Measurements from ENCODE around the gene C1orf21.

Gene C1orf21

DNA sequence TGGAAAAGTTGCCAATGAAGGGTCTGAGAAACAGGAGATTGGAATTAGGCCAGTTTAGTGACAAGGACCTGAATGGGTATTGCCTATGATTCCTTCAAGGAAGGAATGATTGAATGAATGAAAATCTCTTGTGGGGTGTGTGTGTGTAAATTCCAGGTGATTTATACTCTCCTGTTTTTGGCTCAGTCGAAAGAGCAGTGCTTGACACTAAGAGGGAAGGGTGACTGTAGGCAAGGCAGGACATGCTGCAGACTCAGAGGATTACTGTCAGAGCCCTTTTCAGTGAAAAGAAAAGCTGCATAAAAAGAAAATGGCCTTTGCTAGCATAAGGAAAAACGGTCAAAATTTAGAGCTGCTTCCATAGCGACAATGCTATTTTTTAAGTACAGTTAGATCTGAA, 30.1 kb downstream of the C1orf21 start:
- no peak for DNase-seq

GRCh38 chr1:184417916-184418315, 31.1 kb downstream of the C1orf21 start:
- DNase-seq = no peak

- DNase-seq = no peak
Observed at GRCh38 chr1:184418652-184419349, 32.0 kb downstream of the C1orf21 start.

- DNase-seq = no peak
Observed at GRCh38 chr1:184419350-184420161, 32.7 kb downstream of the C1orf21 start.

GRCh38 chr1:184422490-184423233, 35.8 kb downstream of the C1orf21 start:
- no peak for DNase-seq

DNA sequence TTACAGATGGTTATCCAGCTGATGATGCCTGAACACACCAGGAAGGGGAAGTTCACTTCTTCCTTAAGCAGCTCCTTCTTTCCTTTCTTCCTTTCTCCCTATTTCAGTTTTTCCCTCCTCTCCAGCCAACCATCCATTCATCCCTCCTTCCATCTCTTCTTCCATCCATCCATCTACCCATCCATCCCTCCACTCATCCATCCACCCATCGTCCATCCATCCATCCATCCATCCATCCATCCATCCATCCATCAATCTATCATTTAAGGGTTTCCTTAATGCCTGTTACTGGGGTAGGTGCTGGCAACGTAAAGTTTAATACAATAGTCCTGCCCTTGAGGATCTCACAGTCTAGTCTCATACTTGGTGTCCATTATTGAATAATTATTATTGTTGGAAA, 36.8 kb downstream of the C1orf21 start:
- no peak for DNase-seq

DNA sequence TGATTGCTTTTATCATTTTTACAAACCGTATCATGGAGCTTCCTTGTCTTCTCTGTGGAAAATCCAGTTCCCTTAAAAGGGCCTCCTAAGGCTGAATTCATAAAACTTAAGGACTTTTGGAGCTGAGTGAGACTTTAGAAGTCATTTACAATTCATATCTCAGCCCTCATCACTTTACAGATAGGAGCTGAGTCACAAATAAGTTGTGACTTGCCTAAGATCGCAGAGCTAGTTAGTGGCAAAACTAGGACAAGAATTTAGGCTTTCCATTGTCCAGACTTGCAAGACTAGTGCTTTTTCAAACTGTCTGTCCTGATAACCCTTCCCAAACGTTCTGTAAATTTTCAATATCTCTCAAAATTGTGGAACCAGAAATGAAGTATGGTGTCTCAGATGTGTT, 37.3 kb downstream of the C1orf21 start:
- no peak for DNase-seq

- no peak for DNase-seq
Observed at GRCh38 chr1:184424945-184425344, 38.1 kb downstream of the C1orf21 start.

DNA sequence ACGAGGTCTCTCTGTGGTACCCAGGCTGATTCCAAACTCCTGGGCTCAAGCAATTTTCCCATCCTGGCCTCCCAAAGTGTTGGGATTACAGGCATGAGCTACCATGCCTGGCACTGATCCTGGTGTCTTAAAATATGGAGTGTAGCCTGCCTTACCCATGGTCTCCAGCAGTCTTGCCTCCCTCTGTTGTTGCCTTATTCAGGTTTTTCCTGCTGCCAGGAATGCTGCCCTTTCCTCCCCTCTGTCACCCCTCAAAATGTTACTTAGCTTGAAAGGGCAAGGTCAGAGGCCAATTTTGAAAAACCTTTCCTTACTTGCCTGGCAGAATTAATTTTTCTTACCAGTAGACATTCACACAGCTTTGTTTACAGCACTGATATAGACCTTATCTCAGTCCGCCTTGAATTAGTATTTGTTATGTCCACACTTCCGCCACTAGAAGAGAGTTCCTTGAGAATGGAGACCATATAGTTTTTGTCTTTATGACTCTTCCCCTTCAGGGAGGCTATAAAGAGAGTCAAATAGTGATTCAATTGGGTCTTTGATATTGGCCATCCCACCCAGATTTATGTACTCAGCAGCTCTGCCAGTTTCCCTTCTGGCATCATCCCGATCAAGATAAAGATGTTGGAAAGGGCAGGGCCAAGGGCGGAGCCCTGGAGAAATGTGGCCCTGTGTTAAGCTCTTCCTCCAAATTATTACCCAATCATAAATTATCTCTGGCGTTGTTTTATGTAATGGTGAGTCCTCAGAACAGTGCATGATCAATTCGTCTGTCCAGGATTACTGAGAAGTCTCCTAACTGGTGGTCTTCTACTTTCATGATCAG, 38.8 kb downstream of the C1orf21 start:
- DNase-seq = no peak

GRCh38 chr1:184426278-184426674, 39.4 kb downstream of the C1orf21 start:
- no peak for DNase-seq

- DNase-seq = no peak
Observed at GRCh38 chr1:184427722-184428121, 40.9 kb downstream of the C1orf21 start.

DNA sequence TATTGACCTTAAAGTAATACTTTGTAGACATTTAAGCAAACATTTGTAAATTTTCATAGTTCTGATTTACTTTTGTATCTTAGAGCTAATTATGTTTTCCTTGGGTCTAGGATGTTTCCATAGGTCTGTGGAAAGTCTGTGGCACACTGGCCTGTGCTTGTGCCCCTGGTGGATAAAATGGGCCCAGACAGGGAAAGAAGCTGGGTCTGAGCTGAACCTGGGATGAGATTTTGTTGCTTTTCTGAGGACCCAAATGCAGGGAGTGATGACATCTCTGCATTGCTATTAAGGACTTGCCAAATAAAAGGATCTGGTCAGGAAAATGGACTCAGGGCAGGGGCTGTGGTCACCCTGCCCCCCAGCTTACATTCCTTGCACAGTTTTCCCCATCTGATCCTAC, 41.8 kb downstream of the C1orf21 start:
- DNase-seq = no peak

GRCh38 chr1:184429335-184429734, 42.5 kb downstream of the C1orf21 start:
- no peak for DNase-seq

DNA sequence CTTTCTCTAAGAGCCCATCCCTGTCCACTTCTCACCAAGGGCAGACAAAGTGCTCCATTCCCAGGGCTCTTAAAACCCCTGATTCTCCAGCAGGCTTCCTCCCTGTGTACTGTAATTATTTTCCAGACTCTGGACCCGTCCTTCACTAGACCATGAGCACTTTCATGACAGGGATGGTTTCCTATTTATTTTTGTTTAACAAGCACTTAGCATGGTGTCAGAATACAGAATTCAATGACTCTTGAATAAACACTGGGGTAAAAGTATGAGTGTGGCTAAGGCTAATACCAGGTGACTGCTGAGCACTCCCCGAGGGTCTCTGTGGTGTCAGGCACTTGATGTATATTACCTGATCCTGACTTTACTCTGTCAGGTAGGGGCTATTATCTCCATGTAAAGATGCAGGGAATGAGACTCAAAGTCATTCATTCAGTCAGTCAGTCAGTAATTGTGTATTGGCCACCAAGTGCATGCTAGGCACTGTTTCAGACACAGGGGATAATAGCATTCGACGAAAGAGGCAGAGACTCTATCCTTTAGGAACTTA, 47.2 kb downstream of the C1orf21 start:
- no peak for DNase-seq

DNA sequence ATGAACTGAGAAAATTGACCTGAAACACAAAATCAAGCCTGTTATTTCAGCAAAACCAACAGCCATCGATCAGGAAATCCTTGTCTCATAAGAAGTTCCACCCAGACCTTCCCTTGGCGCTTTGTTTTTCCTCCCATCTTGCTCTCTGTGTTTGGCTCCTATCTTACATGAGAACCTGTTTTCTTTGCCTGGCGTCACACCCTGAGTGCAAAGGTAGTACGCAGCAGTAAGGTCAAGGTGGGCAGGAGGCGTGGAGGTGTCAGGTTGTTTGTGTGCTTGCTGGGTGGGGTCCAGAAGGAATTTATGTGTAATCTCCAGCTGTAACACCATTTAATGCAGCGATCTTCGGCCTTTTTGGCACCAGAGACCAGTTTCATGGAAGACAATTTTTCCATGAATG, 50.5 kb downstream of the C1orf21 start:
- DNase-seq = no peak

DNA sequence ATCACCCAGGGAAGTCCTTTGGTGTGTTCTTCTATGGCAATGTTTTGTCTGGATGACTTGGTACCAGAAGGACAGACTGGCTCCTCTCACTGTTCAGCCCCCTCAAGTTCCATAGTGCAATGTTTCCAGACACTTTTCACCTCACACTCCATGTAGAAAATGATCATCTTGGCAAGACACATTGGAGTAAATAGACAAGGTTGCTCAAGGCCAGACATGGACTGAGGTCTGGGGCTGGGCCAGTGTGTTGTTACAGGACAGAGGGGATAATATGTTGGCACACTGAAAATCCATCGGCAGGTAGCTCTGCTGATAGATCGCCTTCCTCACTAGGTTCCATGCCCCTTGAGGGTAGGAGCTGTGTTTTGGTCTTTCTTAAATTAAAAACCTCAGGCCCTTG, 51.5 kb downstream of the C1orf21 start:
- DNase-seq = no peak

- DNase-seq = no peak
Observed at GRCh38 chr1:184442260-184442659, 55.4 kb downstream of the C1orf21 start.

GRCh38 chr1:184443201-184443600, 56.4 kb downstream of the C1orf21 start:
- no peak for DNase-seq

DNA sequence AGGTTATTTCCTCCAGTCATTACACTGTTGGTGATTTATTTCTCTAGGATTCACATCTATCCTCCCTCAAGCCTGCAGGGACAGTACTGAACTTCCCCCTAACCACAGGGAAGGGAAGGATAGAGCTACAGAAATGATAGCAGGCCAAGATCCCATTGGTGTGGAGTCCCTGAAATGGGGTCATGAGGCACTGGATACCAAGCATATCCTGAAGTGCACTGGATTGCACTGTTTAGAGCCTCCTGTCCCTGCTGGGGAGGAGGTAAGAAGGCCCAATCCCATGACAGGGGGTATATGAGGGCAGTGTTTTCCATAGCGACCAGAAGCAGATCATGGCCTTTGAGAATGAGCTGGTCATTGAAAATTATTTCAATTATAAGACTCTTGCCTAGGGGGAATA, 56.8 kb downstream of the C1orf21 start:
- DNase-seq = no peak

DNA sequence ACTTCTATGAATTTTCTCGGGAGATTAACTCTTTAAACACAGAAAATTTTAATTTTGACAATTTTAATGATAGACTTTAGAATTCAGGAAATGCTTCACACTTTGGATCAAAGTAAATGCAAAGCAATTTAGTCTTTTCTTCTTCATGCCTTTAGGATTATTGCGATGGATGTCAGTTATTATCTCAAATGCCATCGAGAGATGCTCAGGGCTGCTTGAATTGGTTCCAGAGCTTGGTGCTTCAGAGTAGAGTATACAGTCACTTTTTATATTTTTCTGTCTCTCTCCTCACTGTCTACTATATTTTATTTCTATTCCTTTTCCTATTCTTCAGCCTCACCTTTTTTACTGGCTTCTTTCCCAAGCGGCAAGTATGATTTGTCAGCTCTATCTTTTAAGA, 59.2 kb downstream of the C1orf21 start:
- DNase-seq = no peak

DNA sequence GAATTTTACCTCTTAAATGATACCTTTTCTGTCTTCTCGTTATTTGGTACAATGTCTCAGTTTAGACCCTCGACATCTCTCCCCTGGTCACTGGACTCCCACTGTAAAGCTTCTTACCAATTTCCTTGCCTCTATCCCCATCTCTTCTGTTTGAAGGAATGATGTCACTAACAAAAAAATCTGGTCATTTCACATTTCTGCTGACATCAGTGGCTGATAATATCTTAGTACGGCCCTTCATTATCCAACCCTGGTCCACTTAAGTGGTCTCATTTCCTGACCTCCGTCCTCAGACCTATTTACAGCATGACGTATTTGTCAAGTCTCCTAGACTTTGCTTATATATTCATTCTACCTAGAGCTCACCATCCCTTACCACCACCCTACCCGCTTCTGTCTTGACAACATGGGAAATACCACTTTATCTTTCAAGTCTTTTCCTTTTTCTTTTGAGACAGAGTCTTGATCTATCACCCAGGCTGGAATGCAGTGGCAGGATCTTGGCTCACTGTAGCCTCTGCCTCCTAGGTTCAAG, 60.9 kb downstream of the C1orf21 start:
- no peak for DNase-seq

DNA sequence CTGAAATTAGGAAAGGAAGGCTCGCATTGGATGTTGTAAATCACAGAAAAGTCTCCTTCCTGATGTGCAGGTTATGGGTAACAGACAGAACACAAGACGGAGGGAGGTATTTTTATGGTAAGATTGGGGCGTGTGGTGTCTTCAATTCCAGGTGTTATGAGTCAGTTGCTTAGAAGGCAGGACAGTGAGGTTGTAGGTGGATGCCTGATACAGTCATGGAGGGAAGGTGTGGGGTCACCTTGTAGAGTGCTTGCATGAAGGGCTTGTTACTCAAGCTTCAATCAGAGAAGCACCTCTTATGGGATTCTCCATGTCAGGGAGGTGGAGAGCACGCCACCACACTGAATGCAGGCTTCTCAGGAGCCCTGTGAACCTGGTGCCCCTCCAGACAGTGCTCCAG, 63.1 kb downstream of the C1orf21 start:
- no peak for DNase-seq
